ENCODE measurements around the gene SLC7A10. TPM values are rescaled to one million over a fixed set of nuclear protein-coding genes. Genes with fewer than 3 reads are reported as not detected.

The SLC7A10 gene
- total RNA-seq = not detected

GRCh38 chr19:33225458-33225926, at the start of gene SLC7A10:
Gene SLC7A10, minus strand, starts transcription at chr19:33225850. Its CDS starts 147 bp downstream, at chr19:33225703.
- Histone ChIP-seq H3K4me3 (peak within 1 kb of the TSS in 2 of 4 donors; percentile 8 to 13), H3K27me3 (peaks cover 41 to 63% (median 55%) of the 10 kb centered on the region in 3 donors), H3K9me3 (peaks cover 0 to 20% (median 0%) of the 10 kb centered on the region in 3 donors), H3K36me3 (no peaks in the 10 kb centered on the region), H3K27ac (no peak within 1 kb of the TSS), H3K4me1 (no peaks in the 10 kb centered on the region)
- intact Hi-C loops (cut with DNase I; ENCODE audit: low total_unique reads) = no loop called here
- ATAC-seq = no peak
- in situ Hi-C loops (cut with MboI; ENCODE audit: low sequenced_read_pairs in 4 of 4) = loop anchor here in 3 of 4 donors (25.0 kb wide), 1 partner anchor 537 kb away; no protein-coding TSS in a partner anchor
- TF ChIP-seq POLR2A (IDR thresholded peaks at IDR 0.05) = no peak
- TF ChIP-seq CTCF (IDR thresholded peaks at IDR 0.05 in 4 of 5, conservative IDR thresholded peaks at IDR 0.05 in 1 of 5) = no peak
- no peak for DNase-seq

- DNase-seq = no peak
- no peak for ATAC-seq
- intact Hi-C loops (cut with DNase I; ENCODE audit: low total_unique reads) = no loop called here
- in situ Hi-C loops (cut with MboI; ENCODE audit: low sequenced_read_pairs in 4 of 4) = no loop called here
- no peaks in the 10 kb centered on the region for H3K36me3 ChIP-seq
- H3K27ac ChIP-seq = no peak overlapping the region
- TF ChIP-seq POLR2A (IDR thresholded peaks at IDR 0.05) (no peak), CTCF (IDR thresholded peaks at IDR 0.05 in 4 of 5, conservative IDR thresholded peaks at IDR 0.05 in 1 of 5) (no peak)
- H3K4me1 ChIP-seq = no peaks in the 10 kb centered on the region
- no peaks in the 10 kb centered on the region for H3K27me3 ChIP-seq
- no peak overlapping the region for H3K4me3 ChIP-seq
- no peaks in the 10 kb centered on the region for H3K9me3 ChIP-seq
Measured at GRCh38 chr19:33274663-33275558, 49.3 kb upstream of the SLC7A10 start.

- H3K36me3 ChIP-seq = no peaks in the 10 kb centered on the region
- H3K27me3 ChIP-seq = no peaks in the 10 kb centered on the region
- in situ Hi-C loops (cut with MboI; ENCODE audit: low sequenced_read_pairs in 4 of 4) = no loop called here
- TF ChIP-seq CTCF (IDR thresholded peaks at IDR 0.05 in 4 of 5, conservative IDR thresholded peaks at IDR 0.05 in 1 of 5) (no peak), POLR2A (IDR thresholded peaks at IDR 0.05) (no peak)
- no peak for ATAC-seq
- intact Hi-C loops (cut with DNase I; ENCODE audit: low total_unique reads) = no loop called here
- H3K9me3 ChIP-seq = no peaks in the 10 kb centered on the region
- H3K4me1 ChIP-seq = no peaks in the 10 kb centered on the region
- DNase-seq = no peak
- no peak overlapping the region for H3K4me3 ChIP-seq
- H3K27ac ChIP-seq = no peak overlapping the region
Measured at GRCh38 chr19:33273881-33274662, 48.4 kb upstream of the SLC7A10 start.

- Histone ChIP-seq H3K4me1 (no peaks in the 10 kb centered on the region), H3K27ac (no peak overlapping the region), H3K36me3 (no peaks in the 10 kb centered on the region), H3K27me3 (no peaks in the 10 kb centered on the region), H3K9me3 (no peaks in the 10 kb centered on the region), H3K4me3 (no peak overlapping the region)
- ATAC-seq (no peak), DNase-seq (no peak)
- TF ChIP-seq POLR2A (IDR thresholded peaks at IDR 0.05) (no peak), CTCF (IDR thresholded peaks at IDR 0.05 in 4 of 5, conservative IDR thresholded peaks at IDR 0.05 in 1 of 5) (no peak)
- in situ Hi-C loops (cut with MboI; ENCODE audit: low sequenced_read_pairs in 4 of 4) = no loop called here
- intact Hi-C loops (cut with DNase I; ENCODE audit: low total_unique reads) = no loop called here
Measured at GRCh38 chr19:33273065-33273736, 47.6 kb upstream of the SLC7A10 start.
